HG03432 (cell line): ENCODE results near the gene GRHL3.

ENCODE experiments used
- ATAC-seq: cut with Tn5 transposase; IDR thresholded peaks from one replicate; pipeline ENCODE4 v1.9.1; 2021; ENCODE audit warnings: mild to moderate bottlenecking, moderate library complexity; ENCODE audit not compliant: unreplicated experiment

The GRHL3 gene

GRCh38 chr1:24317081-24317480 lies 2.1 kb upstream of the GRHL3 start:
- ATAC-seq, result no peak

GRCh38 chr1:24317956-24318614 lies 1.1 kb upstream of the GRHL3 start:
- no peak for ATAC-seq

GRCh38 chr1:24318615-24319311 lies 394 bp upstream of the GRHL3 start:
- no peak for ATAC-seq

- ATAC-seq, result no peak
Measured at GRCh38 chr1:24319962-24320361, 805 bp downstream of the GRHL3 start.

GRCh38 chr1:24321126-24321525 lies 2.0 kb downstream of the GRHL3 start:
- ATAC-seq, result no peak

- peak; percentile 79 for ATAC-seq
Measured at GRCh38 chr1:24321697-24322469, 2.7 kb downstream of the GRHL3 start.

GRCh38 chr1:24322470-24323177 lies 3.5 kb downstream of the GRHL3 start:
- peak; percentile 12 for ATAC-seq

- no peak for ATAC-seq
Measured at GRCh38 chr1:24323281-24323680, 4.1 kb downstream of the GRHL3 start.

GRCh38 chr1:24324903-24325302 lies 5.7 kb downstream of the GRHL3 start:
- no peak for ATAC-seq

- ATAC-seq, result no peak
Measured at GRCh38 chr1:24325587-24326449, 6.7 kb downstream of the GRHL3 start.

- no peak for ATAC-seq
Measured at GRCh38 chr1:24327486-24327885, 8.3 kb downstream of the GRHL3 start.

GRCh38 chr1:24327891-24328290 lies 8.7 kb downstream of the GRHL3 start:
- no peak for ATAC-seq

GRCh38 chr1:24329331-24329730 lies 10.2 kb downstream of the GRHL3 start:
- ATAC-seq, result no peak

GRCh38 chr1:24329797-24330543 lies 10.8 kb downstream of the GRHL3 start:
- no peak for ATAC-seq

GRCh38 chr1:24331961-24332673 lies 13.0 kb downstream of the GRHL3 start:
- ATAC-seq, result no peak

GRCh38 chr1:24336075-24336474 lies 16.9 kb downstream of the GRHL3 start:
- ATAC-seq, result no peak

GRCh38 chr1:24337455-24337854 lies 18.3 kb downstream of the GRHL3 start:
- no peak for ATAC-seq

- no peak for ATAC-seq
Measured at GRCh38 chr1:24338447-24338846, 19.3 kb downstream of the GRHL3 start.

- ATAC-seq, result no peak
Measured at GRCh38 chr1:24339996-24340395, 20.8 kb downstream of the GRHL3 start.
